Measurements from ENCODE around the gene GOLGA2.

GOLGA2 gene

GRCh38 chr9:128247226-128247803, 28.5 kb downstream of the GOLGA2 start:
- no peak overlapping the region for H3K27ac ChIP-seq (ENCODE audit: low read depth, low read length, severe bottlenecking)

GRCh38 chr9:128246471-128246870, 29.3 kb downstream of the GOLGA2 start:
- Histone ChIP-seq H3K27ac (ENCODE audit: low read depth, low read length, severe bottlenecking) (peak overlapping the region; percentile 88), H3K4me1 (ENCODE audit: control insufficient read depth, insufficient read depth, low read length, poor library complexity, severe bottlenecking) (peaks cover 38% of the 10 kb centered on the region), H3K9me3 (ENCODE audit: control insufficient read depth, low read length) (no peaks in the 10 kb centered on the region), H3K4me3 (ENCODE audit: extremely low read depth, insufficient read depth, low read length, poor library complexity, severe bottlenecking) (no peak overlapping the region), H3K36me3 (ENCODE audit: control insufficient read depth, insufficient read depth, low read length) (peaks cover 7% of the 10 kb centered on the region)
- WGBS, 2 experiments (ENCODE audit: insufficient coverage in 2 of 2): 67 to 83% methylated on average over 1 of the region's 2 CpGs

More at GRCh38 chr9:128247226-128247803, 28.5 kb downstream of the GOLGA2 start:
- WGBS, 2 experiments (ENCODE audit: insufficient coverage in 2 of 2): 92 to 93% methylated on average over 3 of the region's 5 CpGs
- Histone ChIP-seq H3K4me1 (ENCODE audit: control insufficient read depth, insufficient read depth, low read length, poor library complexity, severe bottlenecking) (peaks cover 43% of the 10 kb centered on the region), H3K4me3 (ENCODE audit: extremely low read depth, insufficient read depth, low read length, poor library complexity, severe bottlenecking) (no peak overlapping the region), H3K9me3 (ENCODE audit: control insufficient read depth, low read length) (no peaks in the 10 kb centered on the region), H3K36me3 (ENCODE audit: control insufficient read depth, insufficient read depth, low read length) (peaks cover 7% of the 10 kb centered on the region)

GRCh38 chr9:128245421-128246151, 30.2 kb downstream of the GOLGA2 start:
- WGBS, 2 experiments (ENCODE audit: insufficient coverage in 2 of 2): 43 to 48% methylated on average over 7 of the region's 13 CpGs
- Histone ChIP-seq H3K9me3 (ENCODE audit: control insufficient read depth, low read length) (no peaks in the 10 kb centered on the region), H3K4me3 (ENCODE audit: extremely low read depth, insufficient read depth, low read length, poor library complexity, severe bottlenecking) (no peak overlapping the region), H3K27ac (ENCODE audit: low read depth, low read length, severe bottlenecking) (peak overlapping the region; percentile 88), H3K4me1 (ENCODE audit: control insufficient read depth, insufficient read depth, low read length, poor library complexity, severe bottlenecking) (peaks cover 34% of the 10 kb centered on the region), H3K36me3 (ENCODE audit: control insufficient read depth, insufficient read depth, low read length) (peaks cover 7% of the 10 kb centered on the region)

GRCh38 chr9:128244837-128245231, 31.0 kb downstream of the GOLGA2 start:
- WGBS, 2 experiments (ENCODE audit: insufficient coverage in 2 of 2): 28 to 100% methylated on average over 2 to 8 of the region's 18 CpGs
- Histone ChIP-seq H3K4me1 (ENCODE audit: control insufficient read depth, insufficient read depth, low read length, poor library complexity, severe bottlenecking) (peaks cover 34% of the 10 kb centered on the region), H3K36me3 (ENCODE audit: control insufficient read depth, insufficient read depth, low read length) (peaks cover 5% of the 10 kb centered on the region), H3K9me3 (ENCODE audit: control insufficient read depth, low read length) (no peaks in the 10 kb centered on the region), H3K27ac (ENCODE audit: low read depth, low read length, severe bottlenecking) (peak overlapping the region; percentile 88), H3K4me3 (ENCODE audit: extremely low read depth, insufficient read depth, low read length, poor library complexity, severe bottlenecking) (no peak overlapping the region)

GRCh38 chr9:128244091-128244836, 31.5 kb downstream of the GOLGA2 start:
- peak overlapping the region; percentile 74 for H3K27ac ChIP-seq (ENCODE audit: low read depth, low read length, severe bottlenecking)
- 92 to 95% methylated on average over 6 to 7 of the region's 13 CpGs for WGBS, 2 experiments (ENCODE audit: insufficient coverage in 2 of 2)
- no peak overlapping the region for H3K4me3 ChIP-seq (ENCODE audit: extremely low read depth, insufficient read depth, low read length, poor library complexity, severe bottlenecking)

GRCh38 chr9:128243215-128244018, 32.4 kb downstream of the GOLGA2 start:
- H3K36me3 ChIP-seq (ENCODE audit: control insufficient read depth, insufficient read depth, low read length): peaks cover 5% of the 10 kb centered on the region
- H3K27ac ChIP-seq (ENCODE audit: low read depth, low read length, severe bottlenecking): no peak overlapping the region
- 92% methylated on average over 8 to 10 of the region's 13 CpGs for WGBS, 2 experiments (ENCODE audit: insufficient coverage in 2 of 2)
- H3K4me3 ChIP-seq (ENCODE audit: extremely low read depth, insufficient read depth, low read length, poor library complexity, severe bottlenecking): no peak overlapping the region
- H3K4me1 ChIP-seq (ENCODE audit: control insufficient read depth, insufficient read depth, low read length, poor library complexity, severe bottlenecking): peaks cover 34% of the 10 kb centered on the region
- no peaks in the 10 kb centered on the region for H3K9me3 ChIP-seq (ENCODE audit: control insufficient read depth, low read length)

More at GRCh38 chr9:128244091-128244836, 31.5 kb downstream of the GOLGA2 start:
- Histone ChIP-seq H3K36me3 (ENCODE audit: control insufficient read depth, insufficient read depth, low read length) (peaks cover 5% of the 10 kb centered on the region), H3K4me1 (ENCODE audit: control insufficient read depth, insufficient read depth, low read length, poor library complexity, severe bottlenecking) (peaks cover 34% of the 10 kb centered on the region), H3K9me3 (ENCODE audit: control insufficient read depth, low read length) (no peaks in the 10 kb centered on the region)

- Histone ChIP-seq H3K4me3 (ENCODE audit: extremely low read depth, insufficient read depth, low read length, poor library complexity, severe bottlenecking) (no peak overlapping the region), H3K4me1 (ENCODE audit: control insufficient read depth, insufficient read depth, low read length, poor library complexity, severe bottlenecking) (peaks cover 34% of the 10 kb centered on the region), H3K9me3 (ENCODE audit: control insufficient read depth, low read length) (no peaks in the 10 kb centered on the region), H3K27ac (ENCODE audit: low read depth, low read length, severe bottlenecking) (no peak overlapping the region), H3K36me3 (ENCODE audit: control insufficient read depth, insufficient read depth, low read length) (peaks cover 5% of the 10 kb centered on the region)
- 93 to 96% methylated on average over 5 to 7 of the region's 7 CpGs for WGBS, 2 experiments (ENCODE audit: insufficient coverage in 2 of 2)
These were observed 33.0 kb downstream of the GOLGA2 start for GRCh38 chr9:128242828-128243214.

- Histone ChIP-seq H3K4me3 (ENCODE audit: extremely low read depth, insufficient read depth, low read length, poor library complexity, severe bottlenecking) (no peak overlapping the region), H3K4me1 (ENCODE audit: control insufficient read depth, insufficient read depth, low read length, poor library complexity, severe bottlenecking) (peaks cover 34% of the 10 kb centered on the region), H3K9me3 (ENCODE audit: control insufficient read depth, low read length) (no peaks in the 10 kb centered on the region), H3K27ac (ENCODE audit: low read depth, low read length, severe bottlenecking) (no peak overlapping the region), H3K36me3 (ENCODE audit: control insufficient read depth, insufficient read depth, low read length) (peaks cover 5% of the 10 kb centered on the region)
- WGBS, 2 experiments (ENCODE audit: insufficient coverage in 2 of 2): 100% methylated on average over 2 of the region's 4 CpGs
These were observed 33.7 kb downstream of the GOLGA2 start for GRCh38 chr9:128242124-128242523.

GRCh38 chr9:128233817-128234406, 41.9 kb downstream of the GOLGA2 start:
- no peaks in the 10 kb centered on the region for H3K9me3 ChIP-seq (ENCODE audit: control insufficient read depth, low read length)
- H3K4me3 ChIP-seq (ENCODE audit: extremely low read depth, insufficient read depth, low read length, poor library complexity, severe bottlenecking): no peak overlapping the region
- no peaks in the 10 kb centered on the region for H3K4me1 ChIP-seq (ENCODE audit: control insufficient read depth, insufficient read depth, low read length, poor library complexity, severe bottlenecking)
- no peaks in the 10 kb centered on the region for H3K36me3 ChIP-seq (ENCODE audit: control insufficient read depth, insufficient read depth, low read length)
- H3K27ac ChIP-seq (ENCODE audit: low read depth, low read length, severe bottlenecking): no peak overlapping the region
- 93 to 97% methylated on average over 28 of the region's 28 CpGs for WGBS, 2 experiments (ENCODE audit: insufficient coverage in 2 of 2)
